DND-41 (cell line): Measurements from ENCODE around the gene IGF2BP3.

ENCODE experiments used
- ATAC-seq: fragments of 200-7000 bp; cut with Tn5 transposase; 3 replicates; pipeline ENCODE4 v1.9.1; 2021; ENCODE audit warnings: low read depth; ENCODE audit not compliant: insufficient read depth
- DNase-seq: peaks from one replicate; pipeline ENCODE4 v3.0.0-alpha.2; 2020
- H2AFZ ChIP-seq: 2 replicates; pipeline ENCODE4 v1.6.0; 2012; ENCODE audit warnings: low read depth, low read length
- H3K27ac ChIP-seq: 2 replicates; pipeline ENCODE4 v1.5.1; 2012; ENCODE audit warnings: low read length, inconsistent platforms
- H3K27me3 ChIP-seq: fragments of 200-600 bp; sonication (generic); 2 replicates; pipeline ENCODE4 v1.6.0; 2012; ENCODE audit warnings: low read length, mild to moderate bottlenecking, inconsistent platforms; ENCODE audit not compliant: insufficient read depth, poor library complexity
- H3K36me3 ChIP-seq: 2 replicates; pipeline ENCODE4 v1.5.1; 2012; ENCODE audit warnings: low read length, inconsistent platforms; ENCODE audit not compliant: insufficient read depth
- H3K4me1 ChIP-seq: 2 replicates; pipeline ENCODE4 v1.5.1; 2012; ENCODE audit warnings: mild to moderate bottlenecking, low read length; ENCODE audit not compliant: insufficient read depth
- H3K4me2 ChIP-seq: 2 replicates; pipeline ENCODE4 v1.6.0; 2012; ENCODE audit warnings: mild to moderate bottlenecking, moderate library complexity, low read length, inconsistent platforms; ENCODE audit not compliant: insufficient read depth
- H3K4me3 ChIP-seq, 2 experiments: fragments of 200-600 bp in 1 of 2; shearing (Covaris generic) in 1 of 2; 2 replicates each; pipeline ENCODE4 v1.5.1; 2012 to 2016; ENCODE audit warnings: inconsistent platforms in 2 of 2, low read length in 2 of 2, mild to moderate bottlenecking in 2 of 2, low read depth in 1 of 2, moderate library complexity in 1 of 2
- H3K79me2 ChIP-seq: 2 replicates; pipeline ENCODE4 v1.6.0; 2012; ENCODE audit warnings: low read length, inconsistent platforms; ENCODE audit not compliant: insufficient read depth
- H3K9ac ChIP-seq: 2 replicates; pipeline ENCODE4 v1.6.0; 2012; ENCODE audit warnings: low read depth, mild to moderate bottlenecking, inconsistent platforms, low read length, moderate library complexity
- H3K9me3 ChIP-seq: 2 replicates; pipeline ENCODE4 v1.5.1; 2012; ENCODE audit warnings: low read length, moderate library complexity, mild to moderate bottlenecking, inconsistent platforms; ENCODE audit not compliant: insufficient read depth, severe bottlenecking
- H4K20me1 ChIP-seq: 2 replicates; pipeline ENCODE4 v1.6.0; 2012; ENCODE audit warnings: low read length; ENCODE audit not compliant: insufficient read depth
- EZH2 ChIP-seq: IDR thresholded peaks from 3 replicates; pipeline ENCODE4 v1.6.1; 2012; ENCODE audit warnings: borderline replicate concordance, low read depth, mild to moderate bottlenecking, moderate library complexity, low read length, inconsistent platforms; ENCODE audit not compliant: severe bottlenecking
- TF ChIP-seq, protein P1 (sequence below): IDR thresholded peaks from 2 replicates; pipeline ENCODE4 v1.5.1; 2012; ENCODE audit warnings: borderline replicate concordance, low read length, moderate library complexity, mild to moderate bottlenecking; ENCODE audit not compliant: poor library complexity, severe bottlenecking; ENCODE audit errors: extremely low read depth

IGF2BP3 gene

DNA sequence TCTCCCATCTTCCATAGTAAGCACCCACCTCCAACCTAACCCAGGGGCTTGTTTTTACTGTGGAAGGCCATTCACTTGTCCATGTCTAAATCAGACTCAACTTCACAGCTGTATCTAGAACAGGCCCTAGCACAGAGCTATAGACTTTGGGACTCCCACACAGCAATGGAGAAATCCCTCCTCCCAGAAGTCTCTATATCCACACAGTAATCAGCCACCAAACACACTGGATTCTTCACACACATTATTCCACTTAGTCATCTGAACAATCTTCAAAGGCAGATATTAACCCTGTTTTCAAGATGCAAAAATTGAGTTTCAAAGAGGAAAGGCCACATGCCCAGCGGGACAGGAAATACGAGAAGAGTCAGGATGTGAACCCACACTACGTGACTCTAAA lies 89.3 kb downstream of the IGF2BP3 start:
- Histone ChIP-seq H3K9me3 (no peaks in the 10 kb centered on the region), H3K36me3 (no peaks in the 10 kb centered on the region), H3K9ac (no peak overlapping the region), H3K79me2 (no peaks in the 10 kb centered on the region), H3K4me1 (no peaks in the 10 kb centered on the region), H3K27ac (no peak overlapping the region), H2AFZ (no peak overlapping the region), H4K20me1 (no peaks in the 10 kb centered on the region), H3K4me3 (no peak overlapping the region), H3K4me2 (no peak overlapping the region), H3K27me3 (no peaks in the 10 kb centered on the region)
- no peak for DNase-seq
- TF ChIP-seq EZH2, result no peak
- TF ChIP-seq, protein P1, sequence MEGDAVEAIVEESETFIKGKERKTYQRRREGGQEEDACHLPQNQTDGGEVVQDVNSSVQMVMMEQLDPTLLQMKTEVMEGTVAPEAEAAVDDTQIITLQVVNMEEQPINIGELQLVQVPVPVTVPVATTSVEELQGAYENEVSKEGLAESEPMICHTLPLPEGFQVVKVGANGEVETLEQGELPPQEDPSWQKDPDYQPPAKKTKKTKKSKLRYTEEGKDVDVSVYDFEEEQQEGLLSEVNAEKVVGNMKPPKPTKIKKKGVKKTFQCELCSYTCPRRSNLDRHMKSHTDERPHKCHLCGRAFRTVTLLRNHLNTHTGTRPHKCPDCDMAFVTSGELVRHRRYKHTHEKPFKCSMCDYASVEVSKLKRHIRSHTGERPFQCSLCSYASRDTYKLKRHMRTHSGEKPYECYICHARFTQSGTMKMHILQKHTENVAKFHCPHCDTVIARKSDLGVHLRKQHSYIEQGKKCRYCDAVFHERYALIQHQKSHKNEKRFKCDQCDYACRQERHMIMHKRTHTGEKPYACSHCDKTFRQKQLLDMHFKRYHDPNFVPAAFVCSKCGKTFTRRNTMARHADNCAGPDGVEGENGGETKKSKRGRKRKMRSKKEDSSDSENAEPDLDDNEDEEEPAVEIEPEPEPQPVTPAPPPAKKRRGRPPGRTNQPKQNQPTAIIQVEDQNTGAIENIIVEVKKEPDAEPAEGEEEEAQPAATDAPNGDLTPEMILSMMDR, result no peak
- no peak for ATAC-seq

DNA sequence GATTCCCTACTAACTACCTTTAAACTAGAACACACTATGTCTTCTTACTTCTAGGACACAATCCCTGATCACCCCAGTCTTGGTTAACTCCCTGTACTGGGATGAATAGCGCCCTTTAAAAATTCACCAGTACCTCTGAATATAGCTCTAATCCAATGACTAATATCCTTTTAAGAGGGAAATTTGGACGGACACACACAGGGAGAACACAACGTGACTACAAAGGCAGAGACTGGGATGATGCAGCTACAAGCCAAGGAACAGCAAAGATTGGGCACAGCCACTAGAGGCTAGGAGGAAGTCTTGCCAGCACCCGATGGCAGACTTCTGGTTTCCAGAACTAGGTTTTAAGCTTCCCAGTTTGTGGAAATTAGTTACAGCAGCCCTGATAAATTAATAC lies 89.7 kb downstream of the IGF2BP3 start:
- DNase-seq (no peak), ATAC-seq (no peak)
- Histone ChIP-seq H3K9ac (no peak overlapping the region), H3K4me3 (no peak overlapping the region), H2AFZ (no peak overlapping the region), H3K9me3 (no peaks in the 10 kb centered on the region), H3K4me1 (no peaks in the 10 kb centered on the region), H4K20me1 (no peaks in the 10 kb centered on the region), H3K4me2 (no peak overlapping the region), H3K79me2 (no peaks in the 10 kb centered on the region), H3K27me3 (no peaks in the 10 kb centered on the region), H3K36me3 (no peaks in the 10 kb centered on the region), H3K27ac (no peak overlapping the region)
- TF ChIP-seq EZH2, result no peak
- TF ChIP-seq, protein P1, result no peak

DNA sequence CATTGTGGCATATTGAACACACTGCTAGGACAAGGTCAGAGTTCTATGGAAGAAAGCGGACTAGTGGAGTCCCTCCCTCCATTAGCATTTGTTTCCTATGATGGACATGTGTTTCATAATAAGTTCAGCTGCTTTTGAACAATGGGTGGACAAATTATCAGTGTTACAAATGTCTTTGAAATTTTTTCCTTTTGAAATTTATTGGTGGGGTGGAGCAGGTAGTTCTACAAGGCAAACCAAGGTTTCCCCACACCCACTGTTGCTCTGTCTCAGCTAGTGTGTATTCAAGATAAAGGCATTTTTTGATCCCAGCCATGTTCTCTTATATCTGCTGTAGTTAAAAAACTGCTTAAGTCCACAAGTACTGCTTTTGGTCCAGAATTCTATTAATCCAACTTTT lies 91.3 kb downstream of the IGF2BP3 start:
- Histone ChIP-seq H4K20me1 (no peaks in the 10 kb centered on the region; the same call in 1 of the 2 replicates), H3K4me1 (no peaks in the 10 kb centered on the region), H3K9me3 (no peaks in the 10 kb centered on the region), H3K9ac (no peak overlapping the region), H3K36me3 (no peaks in the 10 kb centered on the region), H3K4me2 (no peak overlapping the region), H3K27ac (no peak overlapping the region), H3K79me2 (no peaks in the 10 kb centered on the region), H3K27me3 (no peaks in the 10 kb centered on the region), H2AFZ (no peak overlapping the region), H3K4me3 (no peak overlapping the region)
- no peak for ATAC-seq
- no peak for DNase-seq
- TF ChIP-seq, protein P1, result no peak
- TF ChIP-seq EZH2, result no peak

DNA sequence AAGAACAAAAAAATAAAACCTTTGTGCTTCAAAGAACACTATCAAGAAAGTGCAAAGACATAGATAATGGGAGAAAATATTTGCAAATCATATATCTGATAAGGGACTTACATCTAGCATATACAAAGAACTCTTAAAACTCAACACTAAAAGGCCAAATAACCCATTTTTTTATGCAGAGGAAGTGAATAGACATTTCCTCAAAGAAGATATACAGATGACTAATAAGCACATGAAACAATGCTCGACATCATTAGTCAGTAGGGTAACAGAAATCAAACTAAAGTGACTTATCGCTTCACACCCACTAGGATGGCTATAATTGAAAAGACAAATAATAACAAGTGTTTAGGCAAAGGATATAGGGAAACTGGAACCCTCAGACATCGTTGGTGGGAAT lies 93.2 kb downstream of the IGF2BP3 start:
- no peak for ATAC-seq
- Histone ChIP-seq H3K36me3 (no peaks in the 10 kb centered on the region), H3K4me3 (no peak overlapping the region), H3K79me2 (no peaks in the 10 kb centered on the region), H4K20me1 (no peaks in the 10 kb centered on the region; the same call in 1 of the 2 replicates), H2AFZ (no peak overlapping the region), H3K4me1 (peaks cover 16% of the 10 kb centered on the region), H3K27ac (no peak overlapping the region), H3K27me3 (no peaks in the 10 kb centered on the region), H3K4me2 (no peak overlapping the region), H3K9me3 (no peaks in the 10 kb centered on the region), H3K9ac (no peak overlapping the region)
- TF ChIP-seq EZH2, result no peak
- TF ChIP-seq, protein P1, result no peak
- no peak for DNase-seq
